HepG2 (cell line): ENCODE results near the gene RRP36. TPM values are rescaled to one million over a fixed set of nuclear protein-coding genes. Genes with fewer than 3 reads are reported as not detected.

Experiments
- ADNP ChIP-seq: sonication (generic); formaldehyde crosslinking; IDR thresholded peaks from 2 replicates; pipeline ENCODE4 v1.4.0; 2020; ENCODE audit warnings: missing genetic modification reagents
- BORCS8-MEF2B ChIP-seq: sonication (generic); formaldehyde crosslinking; IDR thresholded peaks from 2 replicates; pipeline ENCODE4 v1.8.0; 2022; ENCODE audit warnings: mild to moderate bottlenecking, missing genetic modification reagents
- E2F1 ChIP-seq: sonication (generic); formaldehyde crosslinking; IDR thresholded peaks from 2 replicates; pipeline ENCODE4 v1.5.0; 2020; ENCODE audit warnings: missing genetic modification reagents
- EEA1 ChIP-seq: sonication (generic); formaldehyde crosslinking; IDR thresholded peaks from 2 replicates; pipeline ENCODE4 v1.5.1; 2020; ENCODE audit warnings: mild to moderate bottlenecking, missing genetic modification reagents, borderline replicate concordance
- GABPA ChIP-seq, 2 experiments: IDR thresholded peaks; 2 replicates each; pipeline ENCODE4 v1.6.1; 2011 to 2016; ENCODE audit warnings: low read depth in 2 of 2, low read length in 1 of 2, missing biosample characterization in 1 of 2, missing genetic modification characterization in 1 of 2
- HOXA5 ChIP-seq: sonication (generic); formaldehyde crosslinking; IDR thresholded peaks from 2 replicates; pipeline ENCODE4 v1.4.0; 2020; ENCODE audit warnings: missing genetic modification reagents
- NAIF1 ChIP-seq: sonication (generic); formaldehyde crosslinking; IDR thresholded peaks from 2 replicates; pipeline ENCODE4 v1.5.0; 2020; ENCODE audit warnings: mild to moderate bottlenecking, missing genetic modification reagents, borderline replicate concordance
- NCOA2 ChIP-seq: sonication (generic); formaldehyde crosslinking; IDR thresholded peaks from 2 replicates; pipeline ENCODE4 v1.8.0; 2022; ENCODE audit warnings: inconsistent platforms
- RFX1 ChIP-seq: fragments of 450-650 bp; IDR thresholded peaks from 2 replicates; pipeline ENCODE4 v1.6.1; 2017
- U2AF1 ChIP-seq: fragments of 200-400 bp; formaldehyde crosslinking; optimal IDR thresholded peaks from 2 replicates; pipeline ENCODE3; 2017; ENCODE audit warnings: mild to moderate bottlenecking, low read depth, low read length
- ZFP41 ChIP-seq: sonication (generic); formaldehyde crosslinking; IDR thresholded peaks from 2 replicates; pipeline ENCODE4 v1.4.0; 2020; ENCODE audit warnings: mild to moderate bottlenecking, missing genetic modification reagents, borderline replicate concordance
- ZNF256 ChIP-seq: sonication (generic); formaldehyde crosslinking; conservative IDR thresholded peaks from 2 replicates; pipeline ENCODE4 v1.4.0; 2020; ENCODE audit warnings: missing genetic modification reagents
- ZNF503 ChIP-seq: sonication (generic); formaldehyde crosslinking; IDR thresholded peaks from 2 replicates; pipeline ENCODE4 v1.4.0; 2020; ENCODE audit warnings: missing genetic modification reagents
- ZNF577 ChIP-seq: sonication (generic); formaldehyde crosslinking; IDR thresholded peaks from 2 replicates; pipeline ENCODE4 v1.4.0; 2020; ENCODE audit warnings: mild to moderate bottlenecking, low read depth, missing genetic modification reagents, borderline replicate concordance
- ZNF597 ChIP-seq: sonication (generic); formaldehyde crosslinking; IDR thresholded peaks from 2 replicates; pipeline ENCODE4 v1.5.0; 2020; ENCODE audit warnings: missing genetic modification reagents
- ZNF670 ChIP-seq: sonication (generic); formaldehyde crosslinking; IDR thresholded peaks from 2 replicates; pipeline ENCODE4 v1.8.0; 2022; ENCODE audit warnings: mild to moderate bottlenecking, missing genetic modification reagents, borderline replicate concordance
- ZNF772 ChIP-seq: sonication (generic); formaldehyde crosslinking; IDR thresholded peaks from 2 replicates; pipeline ENCODE4 v1.5.0; 2020; ENCODE audit warnings: mild to moderate bottlenecking, missing genetic modification reagents
- ZNF816 ChIP-seq: sonication (generic); formaldehyde crosslinking; IDR thresholded peaks from 2 replicates; pipeline ENCODE4 v1.8.0; 2022; ENCODE audit warnings: missing genetic modification reagents, mild to moderate bottlenecking, borderline replicate concordance
- polyA plus RNA-seq, 8 experiments: library from polyadenylated mRNA; depleted of rRNA in 3 of 8; stranded (reverse) in 7 of 8; unstranded in 1 of 8; fragments of >200 nt; fragmentation: Illumina TruSeq in 4 of 8; extraction: Trizol in 4 of 8; gene quantifications; 2 replicates each; pipeline versions ENCODE4 v1.2.1 to v1.2.3, GENCODE V29; 2011 to 2016; ENCODE audit warnings: low read depth in 4 of 8, missing spikeins in 1 of 8, mixed read lengths in 1 of 8; ENCODE audit not compliant: insufficient read depth in 1 of 8
- total RNA-seq, 5 experiments: library from RNA; depleted of rRNA; stranded (reverse); fragments of >200 nt; fragmentation: Illumina TruSeq; extraction: Trizol; gene quantifications; 2 replicates each; pipeline ENCODE4 v1.2.3, GENCODE V29; 2016; ENCODE audit warnings: low read depth in 1 of 5
- TF ChIP-seq, protein P1 (sequence below): sonication (generic); formaldehyde crosslinking; IDR thresholded peaks from 2 replicates; pipeline ENCODE4 v1.4.0; 2020; ENCODE audit warnings: missing genetic modification reagents, low read depth, mild to moderate bottlenecking, borderline replicate concordance
- TF ChIP-seq, protein P2 (sequence below): sonication (generic); formaldehyde crosslinking; conservative IDR thresholded peaks from 2 replicates; pipeline ENCODE4 v1.8.0; 2022; ENCODE audit warnings: missing genetic modification reagents
- TF ChIP-seq, protein P3 (sequence below): conservative IDR thresholded peaks from 2 replicates; pipeline ENCODE4 v1.6.1; 2018; ENCODE audit warnings: missing genetic modification reagents

The RRP36 gene
- total and polyA plus RNA-seq, 2 of the 13 experiments (the other 11 are each of a cell fraction or from before 2014, with no cell fraction given): 29.5 to 144 TPM

DNA sequence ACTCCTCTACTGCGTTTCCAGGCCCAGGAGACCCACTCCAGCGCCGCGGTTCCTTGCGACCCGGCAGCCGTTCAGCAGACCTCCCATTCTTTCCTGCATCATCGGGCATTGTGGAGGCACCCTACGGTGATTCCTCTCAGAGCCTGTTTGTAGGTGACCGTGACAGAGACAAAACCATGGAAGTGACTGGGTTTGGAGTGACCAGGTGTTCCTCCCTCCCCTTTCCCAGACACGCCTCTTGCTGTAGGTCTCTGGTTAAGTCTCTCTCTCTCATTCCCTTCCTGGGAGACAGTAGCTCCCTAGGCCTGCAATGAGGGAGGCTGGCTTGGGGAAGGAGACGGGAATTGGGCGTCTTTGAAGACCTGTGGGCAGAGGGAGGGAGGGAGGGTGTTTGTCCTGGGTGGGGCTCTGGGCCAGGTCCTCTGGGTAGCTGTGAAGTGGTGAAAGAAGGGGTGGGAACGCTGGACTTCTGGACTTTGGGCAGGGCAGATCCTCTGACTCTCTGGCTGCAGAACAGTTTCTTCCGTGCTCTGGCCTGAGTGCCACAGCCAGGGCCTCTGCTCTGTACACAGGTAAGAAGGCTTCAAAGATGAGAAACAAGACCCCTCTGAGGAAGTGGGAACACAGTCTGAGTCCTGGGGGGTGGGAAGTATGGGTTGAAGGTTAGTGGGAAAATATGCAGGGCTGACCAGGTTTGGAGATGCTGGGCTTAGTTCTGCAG, 38.8 kb downstream of the RRP36 start (continued):
- TF ChIP-seq ZNF503 (CRISPR knock-in tag) (peak; percentile 18; the same call in 1 of the 2 replicates), ZNF256 (CRISPR knock-in tag) (no peak), ZNF772 (peak; percentile 63), EEA1 (no peak), ZNF670 (peak; percentile 81; the same call in 1 of the 2 replicates), HOXA5 (no peak; the same call in 1 of the 2 replicates), ZNF816 (CRISPR knock-in tag) (0 out of 2 replicates have a peak, but pooled peaks have one; percentile 56), E2F1 (no peak), ADNP (no peak), GABPA (IDR thresholded peaks at IDR 0.05; ENCODE audit: low read depth, low read length) (no peak), GABPA (CRISPR knock-in tag; IDR thresholded peaks at IDR 0.05; ENCODE audit: low read depth) (no peak), BORCS8-MEF2B (peak; percentile 79; the same call in 1 of the 2 replicates), ZNF577 (CRISPR knock-in tag) (no peak), NCOA2 (CRISPR knock-in tag) (peak; percentile 63), ZNF597 (CRISPR knock-in tag) (no peak), U2AF1 (peak; percentile 27), RFX1 (no peak), NAIF1 (CRISPR knock-in tag) (no peak), ZFP41 (CRISPR knock-in tag) (no peak)
- TF ChIP-seq, protein P1, sequence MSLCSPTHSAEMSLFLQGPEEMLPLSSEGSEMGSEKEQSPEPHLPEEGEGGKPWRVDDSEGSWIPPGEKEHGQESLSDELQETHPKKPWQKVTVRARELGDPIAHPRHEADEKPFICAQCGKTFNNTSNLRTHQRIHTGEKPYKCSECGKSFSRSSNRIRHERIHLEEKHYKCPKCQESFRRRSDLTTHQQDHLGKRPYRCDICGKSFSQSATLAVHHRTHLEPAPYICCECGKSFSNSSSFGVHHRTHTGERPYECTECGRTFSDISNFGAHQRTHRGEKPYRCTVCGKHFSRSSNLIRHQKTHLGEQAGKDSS (CRISPR knock-in tag): peak; percentile 90; the same call in 1 of the 2 replicates
- TF ChIP-seq, protein P2, sequence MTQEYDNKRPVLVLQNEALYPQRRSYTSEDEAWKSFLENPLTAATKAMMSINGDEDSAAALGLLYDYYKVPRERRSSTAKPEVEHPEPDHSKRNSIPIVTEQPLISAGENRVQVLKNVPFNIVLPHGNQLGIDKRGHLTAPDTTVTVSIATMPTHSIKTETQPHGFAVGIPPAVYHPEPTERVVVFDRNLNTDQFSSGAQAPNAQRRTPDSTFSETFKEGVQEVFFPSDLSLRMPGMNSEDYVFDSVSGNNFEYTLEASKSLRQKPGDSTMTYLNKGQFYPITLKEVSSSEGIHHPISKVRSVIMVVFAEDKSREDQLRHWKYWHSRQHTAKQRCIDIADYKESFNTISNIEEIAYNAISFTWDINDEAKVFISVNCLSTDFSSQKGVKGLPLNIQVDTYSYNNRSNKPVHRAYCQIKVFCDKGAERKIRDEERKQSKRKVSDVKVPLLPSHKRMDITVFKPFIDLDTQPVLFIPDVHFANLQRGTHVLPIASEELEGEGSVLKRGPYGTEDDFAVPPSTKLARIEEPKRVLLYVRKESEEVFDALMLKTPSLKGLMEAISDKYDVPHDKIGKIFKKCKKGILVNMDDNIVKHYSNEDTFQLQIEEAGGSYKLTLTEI (CRISPR knock-in tag): no peak
- TF ChIP-seq, protein P3, sequence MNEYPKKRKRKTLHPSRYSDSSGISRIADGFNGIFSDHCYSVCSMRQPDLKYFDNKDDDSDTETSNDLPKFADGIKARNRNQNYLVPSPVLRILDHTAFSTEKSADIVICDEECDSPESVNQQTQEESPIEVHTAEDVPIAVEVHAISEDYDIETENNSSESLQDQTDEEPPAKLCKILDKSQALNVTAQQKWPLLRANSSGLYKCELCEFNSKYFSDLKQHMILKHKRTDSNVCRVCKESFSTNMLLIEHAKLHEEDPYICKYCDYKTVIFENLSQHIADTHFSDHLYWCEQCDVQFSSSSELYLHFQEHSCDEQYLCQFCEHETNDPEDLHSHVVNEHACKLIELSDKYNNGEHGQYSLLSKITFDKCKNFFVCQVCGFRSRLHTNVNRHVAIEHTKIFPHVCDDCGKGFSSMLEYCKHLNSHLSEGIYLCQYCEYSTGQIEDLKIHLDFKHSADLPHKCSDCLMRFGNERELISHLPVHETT (CRISPR knock-in tag): no peak
